ENCODE data around the gene SMAD4.
"Not testable (repeated sequence)": the region's sequence is repeated elsewhere in the genome, so short reads cannot be mapped to it uniquely, and the experiment has no call there.

- TF ChIP-seq CTCF, POLR2AphosphoS5, POLR2A (IDR thresholded peaks at IDR 0.05): not testable (repeated sequence)
Measured at GRCh38 chr18:51119976-51120375, 90.0 kb downstream of the SMAD4 start.
